HG03196 (cell line): ENCODE results near the gene NPR1.
"Not testable (repeated sequence)": the region's sequence is repeated elsewhere in the genome, so short reads cannot be mapped to it uniquely, and the experiment has no call there.

Source experiments
- ATAC-seq: cut with Tn5 transposase; IDR thresholded peaks from one replicate; pipeline ENCODE4 v1.9.1; 2021; ENCODE audit not compliant: unreplicated experiment

Gene NPR1

DNA sequence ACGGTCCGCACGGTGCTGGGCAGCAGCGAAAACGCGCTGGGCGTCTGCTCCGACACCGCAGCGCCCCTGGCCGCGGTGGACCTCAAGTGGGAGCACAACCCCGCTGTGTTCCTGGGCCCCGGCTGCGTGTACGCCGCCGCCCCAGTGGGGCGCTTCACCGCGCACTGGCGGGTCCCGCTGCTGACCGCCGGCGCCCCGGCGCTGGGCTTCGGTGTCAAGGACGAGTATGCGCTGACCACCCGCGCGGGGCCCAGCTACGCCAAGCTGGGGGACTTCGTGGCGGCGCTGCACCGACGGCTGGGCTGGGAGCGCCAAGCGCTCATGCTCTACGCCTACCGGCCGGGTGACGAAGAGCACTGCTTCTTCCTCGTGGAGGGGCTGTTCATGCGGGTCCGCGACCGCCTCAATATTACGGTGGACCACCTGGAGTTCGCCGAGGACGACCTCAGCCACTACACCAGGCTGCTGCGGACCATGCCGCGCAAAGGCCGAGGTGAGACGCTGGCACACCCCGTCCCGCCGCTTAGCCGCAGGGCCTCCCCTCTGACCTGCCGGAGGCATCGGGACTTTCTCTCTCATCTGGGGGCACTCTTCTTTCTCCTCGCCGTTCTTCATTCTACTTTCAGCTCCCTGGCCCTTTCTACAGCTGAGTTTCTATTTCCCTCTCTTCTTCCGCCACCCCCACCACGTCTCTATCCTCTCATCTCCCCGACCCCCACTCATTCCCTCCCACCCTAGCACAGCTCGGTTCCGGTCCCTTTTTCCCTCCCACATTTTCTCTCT, 1.0 kb downstream of the NPR1 start:
- ATAC-seq, result no peak

DNA sequence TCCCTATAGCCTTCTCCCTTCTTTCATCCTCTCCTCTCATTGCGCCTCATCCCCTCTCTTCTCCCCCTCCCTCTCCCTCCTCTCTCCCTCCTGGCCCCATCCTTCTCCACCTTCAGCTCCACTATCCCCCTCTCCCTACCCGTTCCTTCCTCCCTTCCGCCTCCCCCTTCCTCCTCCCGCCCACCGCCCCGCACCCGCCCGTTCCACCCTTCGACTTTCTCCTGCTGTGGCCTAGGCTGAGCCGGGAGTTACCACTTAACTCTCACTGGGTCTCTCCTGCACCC, 1.6 kb downstream of the NPR1 start:
- ATAC-seq, result no peak

DNA sequence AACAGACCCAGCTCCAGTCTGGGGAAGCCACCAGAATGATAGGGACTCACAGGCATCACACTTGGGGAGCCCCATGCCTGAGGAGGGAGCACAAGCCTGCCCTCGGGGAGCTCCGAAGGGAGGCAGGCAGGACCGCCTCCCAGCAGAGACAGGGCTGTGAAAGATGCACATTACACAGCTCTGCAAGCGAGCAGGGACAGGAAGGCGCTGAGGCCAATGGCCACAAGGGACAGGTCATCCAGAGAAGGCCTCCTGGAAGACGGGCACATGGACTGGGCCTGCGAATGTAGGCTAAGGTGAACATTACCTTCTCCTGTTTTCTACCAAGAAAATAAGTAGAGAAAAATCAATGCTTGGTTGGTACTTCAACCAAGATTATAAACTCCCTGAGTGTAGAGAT, 4.2 kb downstream of the NPR1 start:
- ATAC-seq, result no peak

DNA sequence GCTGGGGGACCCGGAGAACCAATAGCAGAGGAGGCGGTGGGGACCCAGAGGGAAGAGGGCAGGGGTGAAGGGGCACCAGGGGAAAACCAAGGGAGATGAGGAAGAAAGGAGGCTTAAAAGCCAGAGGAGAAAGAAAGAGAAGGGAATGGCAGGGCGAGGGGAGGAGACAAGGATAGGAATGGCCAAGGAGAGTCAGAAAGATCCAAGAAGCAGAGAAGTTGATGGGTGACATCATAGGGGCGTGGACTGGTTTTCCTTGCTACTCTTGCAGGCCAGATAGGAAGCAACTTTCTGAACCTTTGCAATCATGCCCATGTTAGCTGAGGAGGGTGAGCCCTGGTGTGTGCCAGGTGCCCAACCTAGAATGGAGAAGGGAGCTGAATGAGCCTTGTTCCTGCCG, 5.4 kb downstream of the NPR1 start:
- no peak for ATAC-seq

DNA sequence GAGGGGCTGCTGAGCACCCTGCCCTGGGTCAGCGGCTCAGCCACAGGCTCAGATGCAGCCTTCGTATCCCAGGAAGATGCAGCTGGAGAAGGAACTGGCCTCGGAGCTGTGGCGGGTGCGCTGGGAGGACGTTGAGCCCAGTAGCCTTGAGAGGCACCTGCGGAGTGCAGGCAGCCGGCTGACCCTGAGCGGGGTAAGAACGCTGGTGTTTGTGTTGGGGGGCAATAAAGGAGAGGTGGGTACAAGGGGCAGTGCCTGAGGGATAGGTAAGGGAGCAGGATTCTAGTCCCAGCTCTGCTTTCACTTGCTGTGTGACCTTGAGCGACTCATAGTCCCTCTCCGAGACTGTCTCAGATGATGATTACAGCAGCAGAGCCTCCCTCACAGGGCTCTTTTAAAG, 6.4 kb downstream of the NPR1 start:
- ATAC-seq, result no peak

DNA sequence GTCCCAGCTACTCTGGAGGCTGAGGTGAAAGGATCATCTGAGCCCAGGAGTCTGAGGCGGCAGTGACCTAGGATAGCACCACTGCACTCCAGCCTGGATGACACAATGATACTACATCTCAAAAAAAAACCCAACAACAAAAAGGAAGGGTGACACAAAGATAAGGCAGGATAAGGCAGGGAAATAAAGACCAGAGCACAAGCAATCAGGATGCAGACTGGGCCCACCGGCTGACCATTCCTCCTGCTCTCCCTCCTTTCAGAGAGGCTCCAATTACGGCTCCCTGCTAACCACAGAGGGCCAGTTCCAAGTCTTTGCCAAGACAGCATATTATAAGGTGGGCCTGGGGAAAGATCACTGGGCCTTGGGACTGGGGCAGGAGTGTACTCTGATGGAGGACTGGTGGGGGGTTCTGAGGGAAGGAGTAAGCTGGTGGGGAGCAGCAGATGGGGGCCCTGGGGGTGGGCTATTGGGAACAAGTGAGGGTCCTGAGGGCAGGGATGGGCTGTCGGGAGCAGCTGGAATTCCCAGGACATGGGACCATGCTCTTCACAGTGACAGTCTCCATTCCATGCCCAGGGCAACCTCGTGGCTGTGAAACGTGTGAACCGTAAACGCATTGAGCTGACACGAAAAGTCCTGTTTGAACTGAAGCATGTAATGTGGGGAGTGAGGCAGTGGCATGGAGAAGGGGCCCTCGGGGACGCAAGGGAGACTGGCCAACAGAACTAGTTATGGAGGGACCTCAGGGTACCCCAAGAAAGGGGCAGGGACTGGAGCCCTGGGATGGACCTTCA, 7.3 kb downstream of the NPR1 start:
- no peak for ATAC-seq

DNA sequence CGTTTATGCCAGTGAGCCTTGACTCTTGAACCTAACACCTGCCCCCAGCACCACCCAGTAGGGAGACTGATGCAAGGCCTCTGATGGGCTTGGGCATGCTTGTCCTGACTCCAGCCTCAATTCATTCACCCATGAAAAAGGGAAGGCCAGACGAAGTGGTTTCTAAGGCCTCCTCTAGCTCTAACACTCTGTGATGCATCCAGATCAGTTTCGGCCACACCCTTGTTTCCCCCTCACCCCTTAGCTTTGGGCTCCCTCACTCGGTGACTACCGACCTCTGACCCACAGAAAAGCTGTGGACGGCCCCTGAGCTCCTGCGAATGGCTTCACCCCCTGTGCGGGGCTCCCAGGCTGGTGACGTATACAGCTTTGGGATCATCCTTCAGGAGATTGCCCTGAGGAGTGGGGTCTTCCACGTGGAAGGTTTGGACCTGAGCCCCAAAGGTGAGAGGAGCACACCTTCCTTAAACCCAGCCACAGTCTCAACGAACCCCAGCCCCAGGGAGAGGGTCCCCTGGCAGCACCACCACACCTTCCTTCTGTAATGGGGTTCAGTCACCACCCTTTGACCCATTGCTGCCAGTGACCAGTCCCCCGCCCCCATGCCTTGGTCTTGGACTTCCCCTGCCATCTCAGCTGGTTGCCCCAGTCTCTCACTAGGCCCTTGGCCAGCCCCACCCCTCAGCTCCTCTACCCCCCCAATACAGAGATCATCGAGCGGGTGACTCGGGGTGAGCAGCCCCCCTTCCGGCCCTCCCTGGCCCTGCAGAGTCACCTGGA, 9.0 kb downstream of the NPR1 start:
- no peak for ATAC-seq

DNA sequence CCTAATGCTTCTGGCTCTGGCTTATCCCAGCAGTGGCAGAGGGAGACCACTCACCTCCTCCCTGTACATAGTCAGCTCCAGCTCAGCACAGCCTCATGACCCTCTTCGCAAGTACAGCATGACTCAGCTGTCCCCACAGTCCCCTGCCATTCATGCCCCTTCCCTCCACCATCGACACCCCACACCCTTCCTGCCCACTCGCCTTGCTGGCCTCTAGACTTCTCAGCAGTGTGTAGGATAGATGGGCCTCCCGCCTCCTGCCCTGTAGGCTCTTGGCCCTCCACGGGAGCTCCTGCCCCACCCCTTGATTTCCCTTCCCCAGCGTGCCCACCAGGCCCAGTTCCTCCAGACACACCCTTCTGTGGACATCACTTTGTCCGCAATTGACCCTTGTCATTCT, 9.8 kb downstream of the NPR1 start:
- ATAC-seq, result no peak

DNA sequence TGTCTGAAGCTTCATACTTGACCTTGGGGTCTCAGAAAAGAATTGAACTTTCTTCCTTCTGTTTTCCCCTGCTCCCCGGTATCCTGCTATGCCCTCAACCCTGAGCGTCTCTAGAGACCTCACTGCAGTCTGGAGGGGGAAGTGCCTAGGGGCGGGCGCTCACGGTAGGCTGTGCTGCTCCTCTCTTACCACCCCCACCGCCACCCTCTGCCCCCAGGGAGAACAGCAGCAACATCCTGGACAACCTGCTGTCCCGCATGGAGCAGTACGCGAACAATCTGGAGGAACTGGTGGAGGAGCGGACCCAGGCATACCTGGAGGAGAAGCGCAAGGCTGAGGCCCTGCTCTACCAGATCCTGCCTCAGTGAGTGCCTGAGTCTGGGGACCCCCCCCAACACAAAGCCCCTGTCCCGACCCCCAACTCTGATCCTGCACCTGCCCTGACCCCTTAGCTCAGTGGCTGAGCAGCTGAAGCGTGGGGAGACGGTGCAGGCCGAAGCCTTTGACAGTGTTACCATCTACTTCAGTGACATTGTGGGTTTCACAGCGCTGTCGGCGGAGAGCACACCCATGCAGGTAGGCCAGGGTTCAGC, 10.3 kb downstream of the NPR1 start:
- no peak for ATAC-seq

DNA sequence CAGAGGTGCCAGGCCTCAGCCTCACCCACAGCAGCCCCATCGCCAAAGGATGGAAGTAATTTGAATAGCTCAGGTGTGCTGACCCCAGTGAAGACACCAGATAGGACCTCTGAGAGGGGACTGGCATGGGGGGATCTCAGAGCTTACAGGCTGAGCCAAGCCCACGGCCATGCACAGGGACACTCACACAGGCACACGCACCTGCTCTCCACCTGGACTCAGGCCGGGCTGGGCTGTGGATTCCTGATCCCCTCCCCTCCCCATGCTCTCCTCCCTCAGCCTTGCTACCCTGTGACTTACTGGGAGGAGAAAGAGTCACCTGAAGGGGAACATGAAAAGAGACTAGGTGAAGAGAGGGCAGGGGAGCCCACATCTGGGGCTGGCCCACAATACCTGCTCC, 15.0 kb downstream of the NPR1 start:
- ATAC-seq, result no peak

DNA sequence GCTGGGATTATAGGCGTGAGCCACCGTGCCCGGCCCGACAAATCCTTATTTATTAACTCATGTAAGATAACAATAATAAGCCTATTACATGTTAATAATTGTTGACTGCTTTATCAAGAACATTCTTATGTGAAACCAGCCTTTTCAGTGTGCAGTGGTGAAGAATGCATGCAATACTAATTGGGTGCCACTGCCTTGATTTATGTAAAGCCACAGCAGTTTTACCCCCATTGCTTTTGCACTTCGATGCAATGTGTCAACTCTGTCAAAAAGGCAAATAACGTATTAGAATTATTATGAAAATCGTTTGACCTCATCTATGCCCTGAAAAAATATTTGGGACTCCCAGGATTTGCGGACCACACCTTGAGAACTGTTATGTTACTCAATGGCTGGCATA, 18.3 kb downstream of the NPR1 start:
- no peak for ATAC-seq

DNA sequence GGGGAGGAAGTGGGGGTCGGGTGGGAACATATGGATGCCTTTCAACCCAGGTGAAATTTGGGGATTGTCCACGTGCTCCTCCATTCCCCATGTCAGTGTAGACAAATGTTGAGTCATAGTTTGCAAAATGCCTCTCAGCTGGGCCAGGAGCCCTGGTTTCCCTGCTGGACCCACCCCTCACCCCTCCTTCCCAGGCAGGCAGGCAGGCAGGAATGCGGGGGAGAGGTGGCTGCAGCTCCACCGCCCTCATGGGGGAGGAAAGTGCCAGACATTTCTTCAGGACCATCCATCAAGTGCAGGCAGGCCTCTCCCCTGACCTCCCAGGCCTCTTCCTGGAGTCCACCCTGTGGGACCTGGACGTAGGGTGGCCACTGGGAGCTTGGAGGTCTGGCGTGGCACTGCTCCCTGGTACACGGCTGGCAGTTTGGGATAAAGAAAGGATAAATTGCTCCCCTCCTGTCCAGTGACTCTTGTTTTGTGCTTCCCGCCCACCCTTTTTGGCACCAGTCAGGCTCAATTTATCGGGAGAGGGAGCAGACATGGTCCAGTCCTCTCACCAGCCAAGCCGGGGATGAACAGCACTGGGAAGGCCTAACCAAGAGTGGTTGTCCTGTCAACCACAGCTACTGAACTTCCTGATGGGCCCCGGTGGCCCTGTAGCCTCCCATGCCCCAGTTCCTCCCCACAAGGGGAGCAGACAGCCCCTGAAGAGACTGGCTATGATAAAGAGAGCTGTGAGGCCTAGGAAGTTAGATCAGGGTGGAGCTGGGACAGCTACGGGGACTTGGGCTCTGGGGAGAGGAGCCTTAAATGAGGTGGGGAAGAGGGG, 18.9 kb downstream of the NPR1 start:
- no peak for ATAC-seq

DNA sequence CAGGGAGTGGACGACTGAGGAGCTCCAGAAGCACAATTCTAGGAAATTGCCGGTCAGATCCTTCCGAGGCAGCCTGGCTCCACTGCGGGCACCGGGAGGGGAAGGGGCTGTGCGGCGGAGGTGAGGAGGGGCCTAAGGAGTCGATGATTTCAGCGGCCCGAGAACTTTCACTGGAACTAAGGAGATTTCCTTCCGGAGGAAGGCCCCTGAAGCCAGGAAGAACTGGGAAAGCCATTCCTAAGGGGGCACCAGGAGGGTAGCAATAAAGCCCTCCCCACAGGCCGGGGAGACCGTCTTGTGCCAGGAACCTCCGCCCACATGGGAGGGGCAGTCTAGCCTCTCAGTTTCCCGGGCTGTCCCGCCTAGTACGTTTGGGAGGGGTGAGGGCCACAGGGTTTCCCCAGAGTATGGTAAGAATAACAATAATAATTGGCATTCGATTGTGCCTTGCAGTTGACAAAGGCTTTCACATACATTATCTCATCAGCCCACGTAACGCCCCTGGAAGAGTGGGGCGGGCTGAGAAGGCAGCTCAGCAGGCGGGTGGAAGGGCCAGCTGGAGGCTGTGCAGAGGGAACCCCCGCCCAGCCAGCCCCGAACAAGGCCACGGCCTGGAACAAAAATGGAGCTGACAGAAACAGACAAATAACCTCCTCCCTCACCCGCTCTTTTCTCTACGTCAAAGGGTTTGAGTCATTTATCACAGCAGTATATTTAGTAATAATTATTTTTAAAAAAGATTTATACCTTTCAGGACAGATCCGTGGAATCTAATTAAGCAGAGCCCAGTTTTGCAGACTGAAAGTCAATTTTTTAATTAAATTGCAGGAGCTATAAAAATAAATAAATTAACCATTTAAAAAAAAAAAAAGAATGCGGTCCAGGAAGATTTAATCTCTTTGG, 19.8 kb downstream of the NPR1 start:
- no peak for ATAC-seq

DNA sequence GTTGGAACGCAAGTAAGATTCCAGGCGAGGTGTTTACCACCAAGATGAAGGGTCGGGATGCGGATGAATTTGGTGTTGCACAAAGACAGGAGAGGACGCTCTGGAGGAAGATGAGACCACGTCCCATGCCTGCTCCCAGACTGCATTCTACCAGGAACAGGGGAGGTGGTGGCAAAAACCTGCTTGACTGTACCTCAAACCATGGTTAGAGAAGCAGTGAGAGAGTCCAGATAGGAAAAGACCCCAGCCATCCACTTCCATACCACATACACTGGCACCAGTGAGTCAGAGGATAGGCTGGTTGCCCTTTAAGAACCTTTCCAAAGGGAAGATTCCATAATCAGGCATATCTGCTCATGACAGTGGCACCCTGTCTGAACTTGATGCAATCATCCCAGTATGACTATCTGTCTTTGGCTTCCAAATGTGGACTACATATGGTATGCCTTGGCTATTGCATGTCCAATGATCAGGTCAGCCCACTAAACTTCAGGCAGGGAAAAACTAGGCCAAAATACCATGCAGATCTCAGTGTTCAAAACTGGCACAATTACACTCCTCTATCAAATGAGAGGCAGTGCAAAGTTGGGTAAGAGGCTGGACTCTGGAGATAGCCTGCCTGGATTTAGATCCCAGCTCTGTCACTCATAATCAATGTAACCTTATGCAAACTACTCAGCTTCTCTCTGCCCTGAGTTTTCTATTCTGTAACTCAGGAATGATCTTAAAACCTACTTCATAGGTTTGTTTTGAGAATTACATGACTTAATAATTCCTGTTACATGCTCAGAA, 20.6 kb downstream of the NPR1 start:
- ATAC-seq, result no peak

DNA sequence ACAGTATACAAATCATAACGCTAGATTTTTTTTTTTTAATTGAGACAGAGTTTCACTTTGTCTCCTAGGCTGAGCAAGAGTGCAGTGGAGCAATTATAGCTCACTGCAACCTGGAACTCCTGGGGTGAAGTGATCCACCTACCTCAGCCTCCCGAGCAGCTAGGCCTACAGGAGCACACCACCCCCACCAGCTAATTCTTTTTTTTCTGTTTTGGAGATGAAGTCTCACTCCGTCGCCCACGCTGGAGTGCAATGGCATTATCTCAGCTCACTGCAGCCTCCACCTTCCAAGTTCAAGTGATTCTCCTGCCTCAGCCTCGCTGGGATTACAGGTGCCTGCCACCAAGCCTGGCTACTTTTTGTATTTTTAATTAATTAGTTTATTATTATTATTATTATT, 21.3 kb downstream of the NPR1 start:
- no peak for ATAC-seq

DNA sequence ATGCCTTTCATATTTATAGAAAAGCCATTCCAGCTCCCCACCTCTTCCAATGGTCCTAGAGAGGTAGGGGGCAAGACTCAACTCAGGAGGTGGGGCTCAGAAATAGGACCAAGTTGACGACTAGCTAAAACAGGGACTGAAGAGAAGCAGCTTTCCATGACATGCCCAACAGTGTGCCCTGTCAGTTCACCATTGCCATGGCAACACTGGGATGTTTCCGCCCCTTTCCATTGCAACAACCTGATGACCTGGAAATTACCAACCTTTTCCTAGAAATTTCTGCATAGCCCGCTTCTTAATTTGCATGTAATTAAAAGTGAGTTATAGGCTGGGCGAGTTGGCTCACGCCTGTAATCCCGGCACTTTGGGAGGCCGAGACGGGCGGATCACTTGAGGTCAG, 27.0 kb downstream of the NPR1 start:
- no peak for ATAC-seq

DNA sequence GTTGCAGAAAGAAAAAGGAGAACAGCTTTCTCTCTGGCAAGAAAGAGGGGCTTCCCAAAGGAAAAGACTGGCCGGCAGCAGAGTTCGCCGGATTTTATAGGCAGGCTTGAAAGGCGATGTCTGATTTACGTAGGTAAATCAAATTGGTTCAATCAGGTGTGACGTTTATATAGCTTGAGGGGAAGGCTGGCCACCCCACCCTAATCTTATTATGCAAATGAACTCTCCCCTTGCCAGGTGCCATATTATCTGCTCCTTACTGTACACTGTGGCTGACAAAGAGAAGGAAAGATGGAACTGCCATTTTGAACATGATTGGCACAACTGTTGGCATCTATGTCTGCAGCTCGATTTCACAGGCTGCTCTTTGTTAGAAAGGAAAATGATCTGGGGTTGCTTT, 32.5 kb downstream of the NPR1 start:
- no peak for ATAC-seq

DNA sequence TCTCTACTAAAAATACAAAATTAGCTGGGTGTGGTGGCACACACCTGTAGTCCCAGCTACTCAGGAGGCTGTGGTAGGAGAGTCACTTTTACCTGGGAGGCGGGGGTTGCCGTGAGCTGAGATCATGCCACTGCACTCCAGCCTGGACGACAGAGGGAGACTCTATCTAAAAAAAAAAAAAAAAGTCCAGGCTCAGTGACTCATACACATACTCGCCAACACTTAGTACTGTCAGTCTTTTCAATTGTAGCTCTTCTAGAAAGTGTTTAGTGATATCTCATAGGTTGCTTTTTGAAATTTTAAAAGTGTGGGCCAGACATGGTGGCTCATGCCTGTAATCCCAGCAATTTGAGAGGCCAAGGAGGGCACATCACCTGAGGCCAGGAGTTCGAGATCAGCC, 37.7 kb downstream of the NPR1 start:
- not testable (repeated sequence) for ATAC-seq

DNA sequence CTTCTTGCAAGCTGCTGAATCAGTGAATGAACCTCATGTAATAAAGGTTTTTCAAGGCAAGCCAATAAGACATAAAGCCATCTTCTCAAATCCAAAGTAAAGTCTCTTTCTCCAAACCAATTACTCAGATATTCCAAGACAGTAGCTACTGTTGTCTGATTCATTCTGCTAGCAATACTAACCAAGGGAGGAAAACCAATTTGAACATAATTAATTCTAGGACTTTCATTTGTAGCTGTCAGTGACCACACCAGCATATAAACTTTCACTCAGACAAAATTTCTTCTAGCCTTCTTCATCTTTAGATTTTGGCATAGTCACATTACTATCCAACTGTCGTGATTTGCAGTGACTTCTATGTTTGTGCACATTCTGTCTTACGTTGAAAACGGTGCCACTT, 38.8 kb downstream of the NPR1 start:
- ATAC-seq, result no peak
